GM21526 (cell line): ENCODE results near the gene CDK5RAP3.
"Not testable (repeated sequence)": the region's sequence is repeated elsewhere in the genome, so short reads cannot be mapped to it uniquely, and the experiment has no call there.

Experiments used
- ATAC-seq: cut with Tn5 transposase; IDR thresholded peaks from one replicate; pipeline ENCODE4 v1.9.1; 2021; ENCODE audit warnings: moderate library complexity; ENCODE audit not compliant: unreplicated experiment, low FRiP score

The CDK5RAP3 gene

GRCh38 chr17:48017817-48018158 is 46.9 kb downstream of the CDK5RAP3 start:
- ATAC-seq = not testable (repeated sequence)

GRCh38 chr17:48021934-48022333 is 51.0 kb downstream of the CDK5RAP3 start:
- ATAC-seq = no peak

- no peak for ATAC-seq
These were observed 52.0 kb downstream of the CDK5RAP3 start for GRCh38 chr17:48022901-48023300.

- ATAC-seq = no peak
These were observed 52.7 kb downstream of the CDK5RAP3 start for GRCh38 chr17:48023400-48024148.

GRCh38 chr17:48024149-48025039 is 53.5 kb downstream of the CDK5RAP3 start:
- ATAC-seq = no peak

- ATAC-seq = peak; percentile 76
These were observed 54.4 kb downstream of the CDK5RAP3 start for GRCh38 chr17:48025040-48025903.

- no peak for ATAC-seq
These were observed 55.1 kb downstream of the CDK5RAP3 start for GRCh38 chr17:48025904-48026501.

- ATAC-seq = no peak
These were observed 55.8 kb downstream of the CDK5RAP3 start for GRCh38 chr17:48026502-48027321.

- ATAC-seq = no peak
These were observed 56.5 kb downstream of the CDK5RAP3 start for GRCh38 chr17:48027322-48027981.

- ATAC-seq = no peak
These were observed 57.8 kb downstream of the CDK5RAP3 start for GRCh38 chr17:48028736-48029135.

- ATAC-seq = no peak
These were observed 59.6 kb downstream of the CDK5RAP3 start for GRCh38 chr17:48030531-48030930.
